Testis (tissue), 2 donors: ENCODE results near the gene DCTN1.

ENCODE experiments used
- POLR2A ChIP-seq: fragments of 450-650 bp; IDR thresholded peaks from one replicate; pipeline ENCODE4 v1.6.1; 2017; ENCODE audit warnings: antibody characterized with exemption, mild to moderate bottlenecking, moderate library complexity
- TF ChIP-seq, protein P1 (sequence below), 3 experiments: fragments of 450-650 bp in 2 of 3; fragments of 200-600 bp in 1 of 3; sonication (generic) in 1 of 3; IDR thresholded peaks; one replicate each; pipeline ENCODE4 v1.5.1; 2016 to 2019; ENCODE audit warnings: antibody characterized with exemption in 3 of 3, mild to moderate bottlenecking in 2 of 3, moderate library complexity in 1 of 3

DNA sequence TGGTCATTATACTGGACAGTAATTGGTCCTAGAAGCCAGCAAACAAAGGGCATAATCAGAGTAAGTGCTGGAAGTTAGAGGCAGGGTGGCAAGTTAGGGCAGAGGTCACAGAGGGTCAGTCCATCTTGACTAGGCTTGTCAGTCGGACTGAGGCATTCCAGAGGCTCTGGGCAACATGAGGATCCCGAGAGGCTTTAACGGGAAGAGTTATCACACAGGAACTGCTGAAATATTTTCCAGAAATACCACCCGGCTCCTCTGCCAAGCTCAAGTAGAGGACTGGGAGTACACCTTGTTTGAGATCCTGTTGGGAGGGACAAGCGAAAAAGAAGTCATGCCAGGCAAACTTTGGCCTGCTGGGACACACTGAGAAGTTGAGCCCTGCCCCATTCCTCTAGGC is 27.6 kb upstream of the DCTN1 start:
- TF ChIP-seq, protein P1, sequence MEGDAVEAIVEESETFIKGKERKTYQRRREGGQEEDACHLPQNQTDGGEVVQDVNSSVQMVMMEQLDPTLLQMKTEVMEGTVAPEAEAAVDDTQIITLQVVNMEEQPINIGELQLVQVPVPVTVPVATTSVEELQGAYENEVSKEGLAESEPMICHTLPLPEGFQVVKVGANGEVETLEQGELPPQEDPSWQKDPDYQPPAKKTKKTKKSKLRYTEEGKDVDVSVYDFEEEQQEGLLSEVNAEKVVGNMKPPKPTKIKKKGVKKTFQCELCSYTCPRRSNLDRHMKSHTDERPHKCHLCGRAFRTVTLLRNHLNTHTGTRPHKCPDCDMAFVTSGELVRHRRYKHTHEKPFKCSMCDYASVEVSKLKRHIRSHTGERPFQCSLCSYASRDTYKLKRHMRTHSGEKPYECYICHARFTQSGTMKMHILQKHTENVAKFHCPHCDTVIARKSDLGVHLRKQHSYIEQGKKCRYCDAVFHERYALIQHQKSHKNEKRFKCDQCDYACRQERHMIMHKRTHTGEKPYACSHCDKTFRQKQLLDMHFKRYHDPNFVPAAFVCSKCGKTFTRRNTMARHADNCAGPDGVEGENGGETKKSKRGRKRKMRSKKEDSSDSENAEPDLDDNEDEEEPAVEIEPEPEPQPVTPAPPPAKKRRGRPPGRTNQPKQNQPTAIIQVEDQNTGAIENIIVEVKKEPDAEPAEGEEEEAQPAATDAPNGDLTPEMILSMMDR (IDR thresholded peaks at IDR 0.05): no peak
- no peak for TF ChIP-seq POLR2A
